ENCODE data around the gene CFAP126.
A peak's percentile ranks its signal among the peaks of the same experiment; 100 is the strongest.
"Not testable (repeated sequence)": the region's sequence is repeated elsewhere in the genome, so short reads cannot be mapped to it uniquely, and the experiment has no call there.

Gene CFAP126, protein sequence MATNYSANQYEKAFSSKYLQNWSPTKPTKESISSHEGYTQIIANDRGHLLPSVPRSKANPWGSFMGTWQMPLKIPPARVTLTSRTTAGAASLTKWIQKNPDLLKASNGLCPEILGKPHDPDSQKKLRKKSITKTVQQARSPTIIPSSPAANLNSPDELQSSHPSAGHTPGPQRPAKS

DNA sequence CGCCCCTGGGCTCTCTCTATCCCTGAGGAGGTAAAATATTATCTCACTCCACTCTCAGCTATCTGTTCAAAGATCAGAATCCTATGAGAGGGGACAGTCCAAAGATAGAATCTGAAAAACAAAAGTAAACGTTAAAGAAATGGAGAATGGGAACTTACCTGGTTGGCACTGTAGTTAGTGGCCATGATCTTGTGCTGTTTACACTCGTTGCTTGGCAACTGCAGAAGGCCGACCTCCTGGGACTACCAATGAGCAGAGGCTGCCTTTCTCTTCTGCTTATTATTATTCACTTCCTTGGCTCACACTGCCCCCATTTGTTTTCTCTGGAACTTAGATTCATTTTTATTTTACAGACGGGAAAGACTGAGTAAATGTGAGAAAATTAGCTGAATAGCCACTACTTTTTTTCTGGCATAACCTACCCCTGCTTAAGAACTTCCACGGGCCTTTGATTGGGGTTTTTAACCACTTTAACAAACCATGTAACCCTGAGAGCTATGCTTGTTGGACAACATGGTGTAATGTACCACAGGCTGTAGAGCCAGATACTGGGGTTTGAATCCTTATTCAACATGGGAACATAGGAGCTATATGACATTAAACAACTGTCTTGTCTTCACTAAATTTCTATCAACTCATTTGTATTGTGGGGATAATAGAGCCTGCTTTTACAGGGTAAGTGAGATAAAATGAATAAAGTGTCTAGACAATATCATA lies at the start of gene CFAP126:
Gene CFAP126 (minus strand): TSS at position 193 of the 717 bp plus-strand sequence. CDS start 8 bp downstream, at position 185.
- TF ChIP-seq, protein P1, sequence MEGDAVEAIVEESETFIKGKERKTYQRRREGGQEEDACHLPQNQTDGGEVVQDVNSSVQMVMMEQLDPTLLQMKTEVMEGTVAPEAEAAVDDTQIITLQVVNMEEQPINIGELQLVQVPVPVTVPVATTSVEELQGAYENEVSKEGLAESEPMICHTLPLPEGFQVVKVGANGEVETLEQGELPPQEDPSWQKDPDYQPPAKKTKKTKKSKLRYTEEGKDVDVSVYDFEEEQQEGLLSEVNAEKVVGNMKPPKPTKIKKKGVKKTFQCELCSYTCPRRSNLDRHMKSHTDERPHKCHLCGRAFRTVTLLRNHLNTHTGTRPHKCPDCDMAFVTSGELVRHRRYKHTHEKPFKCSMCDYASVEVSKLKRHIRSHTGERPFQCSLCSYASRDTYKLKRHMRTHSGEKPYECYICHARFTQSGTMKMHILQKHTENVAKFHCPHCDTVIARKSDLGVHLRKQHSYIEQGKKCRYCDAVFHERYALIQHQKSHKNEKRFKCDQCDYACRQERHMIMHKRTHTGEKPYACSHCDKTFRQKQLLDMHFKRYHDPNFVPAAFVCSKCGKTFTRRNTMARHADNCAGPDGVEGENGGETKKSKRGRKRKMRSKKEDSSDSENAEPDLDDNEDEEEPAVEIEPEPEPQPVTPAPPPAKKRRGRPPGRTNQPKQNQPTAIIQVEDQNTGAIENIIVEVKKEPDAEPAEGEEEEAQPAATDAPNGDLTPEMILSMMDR (IDR thresholded peaks at IDR 0.05; ENCODE audit: insufficient read depth, low read depth, low read length, missing control alignments) = no peak
- peak; percentile 81 for DNase-seq (ENCODE audit: low read depth)
- H3K4me3 ChIP-seq (ENCODE audit: low read depth, low read length) = no peak within 1 kb of the TSS

DNA sequence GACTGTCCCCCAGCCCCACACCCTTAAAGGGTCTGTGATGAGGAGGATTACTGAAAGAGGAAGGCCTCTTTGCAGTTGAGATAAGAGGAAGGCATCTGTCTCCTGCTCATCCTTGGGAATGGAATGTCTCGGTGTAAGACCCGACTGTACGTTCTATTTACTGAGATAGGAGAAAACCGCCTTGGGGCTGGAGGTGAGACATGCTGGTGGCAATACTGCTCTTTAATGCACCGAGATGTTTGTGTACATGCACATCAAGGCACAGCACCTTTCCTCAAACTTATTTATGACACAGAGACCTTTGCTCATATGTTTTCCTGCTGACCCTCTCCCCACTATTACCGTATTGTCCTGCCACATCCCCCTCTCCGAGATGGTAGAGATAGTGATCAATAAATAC lies 45.4 kb upstream of the CFAP126 start:
- H3K4me3 ChIP-seq (ENCODE audit: low read depth, low read length); DNase-seq (ENCODE audit: low read depth): not testable (repeated sequence)

DNA sequence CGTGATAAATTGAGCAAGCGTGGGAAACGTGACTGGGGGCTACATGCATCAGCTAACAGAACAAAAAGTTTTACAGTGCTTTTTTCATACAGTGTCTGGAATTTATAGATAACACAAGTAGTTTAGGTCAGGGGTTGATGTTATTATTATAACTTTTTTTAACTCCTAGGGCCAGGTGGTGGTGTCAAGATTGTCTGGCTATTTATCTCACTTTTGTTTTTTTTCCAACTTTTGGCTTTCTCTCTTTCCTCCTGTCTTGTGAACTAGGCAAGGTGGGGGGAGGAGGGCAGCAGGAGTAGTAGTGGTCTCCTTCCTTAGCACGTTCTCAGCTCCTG lies 42.9 kb upstream of the CFAP126 start:
- not testable (repeated sequence) for H3K4me3 ChIP-seq (ENCODE audit: low read depth, low read length); DNase-seq (ENCODE audit: low read depth)

DNA sequence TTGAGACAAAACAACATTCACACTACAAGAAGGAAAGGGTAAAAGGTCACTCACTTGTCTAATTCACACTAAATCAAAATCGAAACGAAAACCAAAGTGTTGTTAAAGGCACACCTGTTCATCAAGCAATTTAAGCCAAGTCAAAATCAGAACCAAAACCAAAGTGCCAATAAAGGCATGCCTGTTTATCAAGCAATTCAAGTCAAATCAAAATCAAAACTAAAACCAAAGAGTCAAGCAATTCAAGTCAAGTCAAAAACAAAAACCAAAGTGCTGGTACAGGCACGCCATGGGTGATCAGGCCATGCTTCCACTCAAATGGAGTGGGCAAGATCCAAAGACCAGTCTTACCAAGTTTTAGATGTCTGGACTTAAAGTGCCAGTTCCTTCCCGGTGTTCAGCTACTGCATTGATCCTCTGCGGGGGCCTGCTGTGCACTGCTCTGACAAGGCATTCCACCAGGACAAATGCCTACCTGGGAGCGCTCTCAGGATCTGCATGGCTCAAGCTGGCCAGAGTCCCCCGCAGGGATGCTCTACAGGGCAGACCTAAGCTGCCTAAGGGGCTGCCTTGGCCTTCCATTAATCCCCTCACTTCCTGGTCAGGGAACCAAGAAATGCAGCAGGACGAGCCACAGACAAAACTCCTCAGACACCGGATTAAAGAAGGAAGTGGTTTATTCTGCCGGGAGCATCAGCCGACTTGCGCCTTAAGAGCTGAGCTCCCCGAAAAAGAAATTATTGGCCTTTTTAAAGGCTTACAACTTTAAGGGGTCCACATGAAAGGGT lies 42.4 kb upstream of the CFAP126 start:
- DNase-seq (ENCODE audit: low read depth) = peak; percentile 49
- peak overlapping the region; percentile 22 for H3K4me3 ChIP-seq (ENCODE audit: low read depth, low read length)

DNA sequence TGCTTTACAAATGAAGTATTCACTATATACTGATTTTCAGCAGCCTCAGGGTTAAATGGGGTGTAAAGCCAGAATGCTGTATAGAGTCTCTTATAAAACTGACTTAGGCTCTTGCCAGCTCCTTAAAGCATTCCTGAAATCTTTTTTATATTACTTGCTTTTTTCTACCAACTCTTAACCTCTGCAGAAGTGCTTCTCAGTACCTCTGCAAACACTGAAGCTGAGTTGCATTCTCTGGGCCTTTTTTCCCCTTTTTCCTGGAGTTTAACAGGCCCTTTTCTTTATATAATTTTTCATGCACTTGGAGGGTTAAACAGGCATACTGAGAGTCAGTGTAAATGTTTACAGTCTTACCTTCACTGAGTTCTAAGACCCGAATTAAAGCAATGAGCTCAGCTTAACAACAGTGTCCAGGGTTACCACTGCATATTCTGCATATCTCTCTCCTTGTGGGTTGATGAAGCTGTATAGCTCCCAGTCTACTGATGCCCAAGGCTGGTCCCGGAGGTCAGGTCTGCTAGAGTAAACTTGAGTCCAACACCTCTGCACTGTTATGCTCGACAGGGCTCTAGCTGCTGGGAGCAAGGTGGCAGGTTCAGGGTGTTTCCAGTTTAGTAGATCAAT lies 40.9 kb upstream of the CFAP126 start:
- TF ChIP-seq, protein P1 (IDR thresholded peaks at IDR 0.05; ENCODE audit: insufficient read depth, low read depth, low read length, missing control alignments) = no peak
- no peak for DNase-seq (ENCODE audit: low read depth)
- H3K4me3 ChIP-seq (ENCODE audit: low read depth, low read length) = no peak overlapping the region

DNA sequence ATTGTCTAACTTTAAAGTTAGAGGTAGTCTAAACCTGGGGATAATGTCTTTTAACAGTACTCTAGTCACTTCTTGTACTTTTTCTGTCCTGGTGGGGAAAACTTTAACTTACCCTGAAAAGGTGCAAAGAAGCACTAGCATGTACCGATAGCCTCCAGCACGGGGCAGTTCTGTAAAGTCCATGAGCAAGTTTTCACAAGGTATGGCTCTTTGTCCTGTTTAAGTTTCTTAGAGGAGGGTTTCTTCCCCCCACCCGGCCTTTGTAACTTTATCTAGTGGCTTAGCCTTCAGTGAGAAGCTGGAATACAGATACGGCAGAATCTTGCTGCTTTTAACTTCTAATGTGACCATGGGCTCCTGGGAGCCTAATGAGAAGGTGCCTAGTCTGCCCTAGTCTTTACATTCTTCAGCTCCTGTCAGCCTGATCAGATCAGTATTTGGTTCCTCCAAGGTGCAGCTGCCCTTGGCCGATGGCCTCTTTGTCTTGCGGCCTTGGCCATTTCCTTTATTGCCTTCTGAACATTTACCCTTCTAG lies 39.8 kb upstream of the CFAP126 start:
- no peak overlapping the region for H3K4me3 ChIP-seq (ENCODE audit: low read depth, low read length)
- DNase-seq (ENCODE audit: low read depth) = no peak
- TF ChIP-seq, protein P1 (IDR thresholded peaks at IDR 0.05; ENCODE audit: insufficient read depth, low read depth, low read length, missing control alignments) = no peak

DNA sequence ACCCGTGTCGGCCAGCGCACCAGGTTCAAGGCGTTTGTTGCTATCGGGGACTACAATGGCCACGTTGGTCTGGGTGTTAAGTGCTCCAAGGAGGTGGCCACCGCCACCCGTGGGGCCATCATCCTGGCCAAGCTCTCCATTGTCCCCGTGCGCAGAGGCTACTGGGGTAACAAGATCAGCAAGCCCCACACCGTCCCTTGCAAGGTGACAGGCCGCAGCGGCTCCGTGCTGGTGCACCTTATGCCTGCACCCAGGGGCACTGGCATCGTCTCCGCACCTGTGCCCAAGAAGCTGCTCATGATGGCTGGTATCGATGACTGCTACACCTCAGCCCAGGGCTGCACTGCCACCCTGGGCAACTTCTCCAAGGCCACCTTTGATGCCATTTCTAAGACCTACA lies 38.9 kb upstream of the CFAP126 start:
- H3K4me3 ChIP-seq (ENCODE audit: low read depth, low read length); DNase-seq (ENCODE audit: low read depth): not testable (repeated sequence)

DNA sequence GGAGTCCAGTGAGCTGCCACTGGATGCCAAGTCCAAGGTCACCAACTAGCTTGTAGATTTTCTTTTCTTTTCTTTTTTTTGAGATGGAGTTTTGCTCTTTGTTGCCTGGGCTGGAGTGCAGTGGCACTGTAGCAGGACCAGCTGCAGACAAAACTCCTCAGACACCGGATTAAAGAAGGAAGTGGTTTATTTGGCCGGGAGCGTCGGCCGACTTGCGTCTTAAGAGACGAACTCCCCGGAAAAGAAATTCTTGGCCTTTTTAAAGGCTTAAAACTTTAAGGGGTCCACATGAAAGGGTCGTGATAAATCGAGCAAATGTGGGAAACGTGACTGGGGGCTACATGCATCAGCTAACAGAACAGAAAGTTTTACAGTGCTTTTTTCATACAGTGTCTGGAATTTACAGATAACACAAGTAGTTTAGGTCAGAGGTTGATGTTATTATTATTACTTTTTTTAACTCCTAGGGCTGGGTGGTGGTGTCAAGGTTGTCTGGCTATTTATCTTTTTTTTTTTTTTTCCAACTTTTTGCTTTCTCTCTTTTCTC lies 36.4 kb upstream of the CFAP126 start:
- no peak overlapping the region for H3K4me3 ChIP-seq (ENCODE audit: low read depth, low read length)
- TF ChIP-seq, protein P1 (IDR thresholded peaks at IDR 0.05; ENCODE audit: insufficient read depth, low read depth, low read length, missing control alignments) = no peak
- no peak for DNase-seq (ENCODE audit: low read depth)
